K562 (cell line): ENCODE measurements around the gene PHETA2. TPM values are rescaled to one million over a fixed set of nuclear protein-coding genes. Genes with fewer than 3 reads are reported as not detected.

ENCODE experiments used
- GABPB2 ChIP-seq: fragments of 250-450 bp; sonication (Bioruptor Pico); conservative IDR thresholded peaks from 2 replicates; pipeline ENCODE4 v1.5.1; 2021; ENCODE audit warnings: mild to moderate bottlenecking
- HNRNPL ChIP-seq: fragments of 200-400 bp; formaldehyde crosslinking; IDR thresholded peaks from 2 replicates; pipeline ENCODE4 v1.6.1; 2017; ENCODE audit warnings: low read depth, mild to moderate bottlenecking, low read length
- NR4A1 ChIP-seq, 2 experiments: fragments of 250-450 bp in 1 of 2; fragments of 450-650 bp in 1 of 2; sonication (Bioruptor Pico) in 1 of 2; IDR thresholded peaks; 2 replicates each; pipeline versions ENCODE4 v1.4.0 to v1.6.1; 2016 to 2020; ENCODE audit warnings: mild to moderate bottlenecking in 2 of 2, missing compliant biosample characterization in 1 of 2, missing genetic modification characterization in 1 of 2, moderate library complexity in 1 of 2
- SIRT6 ChIP-seq: IDR thresholded peaks from one replicate; pipeline ENCODE4 v1.6.1; 2012; ENCODE audit warnings: low read depth, mild to moderate bottlenecking, control low read depth, inconsistent platforms, low read length, moderate library complexity
- TCF3 ChIP-seq: sonication (generic); formaldehyde crosslinking; IDR thresholded peaks from 2 replicates; pipeline ENCODE4 v1.4.0; 2020; ENCODE audit warnings: mild to moderate bottlenecking, missing genetic modification reagents
- ZNF124 ChIP-seq: sonication (generic); formaldehyde crosslinking; IDR thresholded peaks from 2 replicates; pipeline ENCODE4 v1.8.1; 2022; ENCODE audit warnings: missing genetic modification reagents
- ZNF174 ChIP-seq: fragments of 250-450 bp; sonication (Bioruptor Pico); IDR thresholded peaks from 2 replicates; pipeline ENCODE4 v1.4.0; 2020; ENCODE audit warnings: mild to moderate bottlenecking
- ZNF311 ChIP-seq: fragments of 250-450 bp; sonication (Bioruptor Pico); IDR thresholded peaks from 2 replicates; pipeline ENCODE4 v1.4.0; 2020; ENCODE audit warnings: mild to moderate bottlenecking, moderate library complexity
- ZNF785 ChIP-seq: fragments of 250-450 bp; sonication (Bioruptor Pico); IDR thresholded peaks from 2 replicates; pipeline ENCODE4 v1.4.0; 2020; ENCODE audit warnings: mild to moderate bottlenecking
- polyA plus RNA-seq, 8 experiments: library from polyadenylated mRNA; depleted of rRNA in 4 of 8; stranded (reverse) in 5 of 8; unstranded in 3 of 8; fragments of >200 nt; fragmentation: Nextera tagmentation in 2 of 8; fragmentation: Illumina TruSeq in 1 of 8; extraction: Ambion mirVana in 2 of 8; extraction: Trizol in 1 of 8; gene quantifications; 2 replicates each; pipeline versions ENCODE4 v1.2.1 to v1.2.3, GENCODE V29; 2011 to 2014; ENCODE audit warnings: inconsistent platforms in 1 of 8, missing spikeins in 1 of 8
- total RNA-seq, 7 experiments: library from RNA; depleted of rRNA in 6 of 7; stranded (reverse); fragments of >200 nt in 6 of 7; fragmentation: Illumina TruSeq in 2 of 7; extraction: Trizol in 2 of 7; gene quantifications; 2 replicates each; pipeline versions ENCODE4 v1.2.1 to v1.2.3, GENCODE V29; 2011 to 2021; ENCODE audit warnings: low replicate concordance in 1 of 7
- TF ChIP-seq, protein P1 (sequence below): fragments of 200-600 bp; sonication (generic); IDR thresholded peaks from one replicate; pipeline ENCODE4 v1.6.1; 2012; ENCODE audit warnings: mild to moderate bottlenecking, low read depth, low read length, inconsistent platforms
- TF ChIP-seq, protein P2 (sequence below): fragments of 200-800 bp; sonication (Bioruptor generic); IDR thresholded peaks from 2 replicates; pipeline ENCODE4 v1.6.1; 2017; ENCODE audit warnings: missing genetic modification characterization, missing compliant biosample characterization
- TF ChIP-seq, protein P3 (sequence below): fragments of 250-450 bp; sonication (Bioruptor Pico); IDR thresholded peaks from 2 replicates; pipeline ENCODE4 v1.5.0; 2020; ENCODE audit warnings: mild to moderate bottlenecking, borderline replicate concordance

Gene PHETA2
- total and polyA plus RNA-seq, 9 of the 15 experiments (the other 6 are each of a cell fraction or from before 2014, with no cell fraction given): 0.07 to 0.22 (median 0.08) TPM; not detected in 5

DNA sequence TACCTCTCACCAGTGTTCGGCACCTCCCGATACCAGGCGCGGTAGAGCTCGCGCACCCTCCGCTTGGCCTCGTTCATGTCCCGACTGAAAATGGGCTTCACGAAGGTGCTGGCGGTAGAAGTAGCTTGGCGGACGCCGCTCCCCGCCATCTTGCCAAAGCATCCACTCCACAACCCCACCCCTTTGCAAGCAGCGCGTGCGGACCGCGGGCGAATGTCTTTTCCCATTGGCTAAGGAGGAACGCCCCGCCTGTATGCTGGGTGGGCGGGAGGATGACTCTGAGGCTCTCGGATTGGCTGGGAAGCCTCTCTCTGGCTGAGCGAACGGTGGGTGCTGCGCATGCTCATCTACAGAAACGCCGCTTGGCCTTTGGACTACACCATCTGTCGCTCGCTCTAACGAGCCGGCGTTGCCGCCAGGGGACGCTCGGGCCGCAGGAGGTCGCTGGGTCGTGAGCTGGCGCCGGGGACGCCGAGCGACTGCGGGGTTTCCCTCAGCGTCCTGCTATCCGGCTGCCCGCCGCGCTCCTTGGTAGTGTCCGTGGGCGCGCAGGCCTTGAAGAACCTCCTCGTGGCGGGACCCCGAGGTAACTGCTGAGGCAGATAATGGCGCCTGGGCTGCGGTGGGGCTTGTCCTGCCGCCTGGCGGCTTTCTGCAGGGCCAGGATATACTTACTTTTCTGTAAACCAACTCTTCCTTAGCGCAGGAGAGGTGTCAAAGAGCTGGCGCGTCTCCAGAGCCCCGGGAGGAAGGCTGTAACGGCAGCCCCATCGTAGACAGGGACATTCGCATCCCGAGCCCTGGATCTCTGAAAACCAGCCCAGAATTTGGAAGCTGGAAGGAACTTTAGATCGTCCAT is 16.8 kb downstream of the PHETA2 start, which contains the start of gene NDUFA6 (continued):
- TF ChIP-seq, protein P1, sequence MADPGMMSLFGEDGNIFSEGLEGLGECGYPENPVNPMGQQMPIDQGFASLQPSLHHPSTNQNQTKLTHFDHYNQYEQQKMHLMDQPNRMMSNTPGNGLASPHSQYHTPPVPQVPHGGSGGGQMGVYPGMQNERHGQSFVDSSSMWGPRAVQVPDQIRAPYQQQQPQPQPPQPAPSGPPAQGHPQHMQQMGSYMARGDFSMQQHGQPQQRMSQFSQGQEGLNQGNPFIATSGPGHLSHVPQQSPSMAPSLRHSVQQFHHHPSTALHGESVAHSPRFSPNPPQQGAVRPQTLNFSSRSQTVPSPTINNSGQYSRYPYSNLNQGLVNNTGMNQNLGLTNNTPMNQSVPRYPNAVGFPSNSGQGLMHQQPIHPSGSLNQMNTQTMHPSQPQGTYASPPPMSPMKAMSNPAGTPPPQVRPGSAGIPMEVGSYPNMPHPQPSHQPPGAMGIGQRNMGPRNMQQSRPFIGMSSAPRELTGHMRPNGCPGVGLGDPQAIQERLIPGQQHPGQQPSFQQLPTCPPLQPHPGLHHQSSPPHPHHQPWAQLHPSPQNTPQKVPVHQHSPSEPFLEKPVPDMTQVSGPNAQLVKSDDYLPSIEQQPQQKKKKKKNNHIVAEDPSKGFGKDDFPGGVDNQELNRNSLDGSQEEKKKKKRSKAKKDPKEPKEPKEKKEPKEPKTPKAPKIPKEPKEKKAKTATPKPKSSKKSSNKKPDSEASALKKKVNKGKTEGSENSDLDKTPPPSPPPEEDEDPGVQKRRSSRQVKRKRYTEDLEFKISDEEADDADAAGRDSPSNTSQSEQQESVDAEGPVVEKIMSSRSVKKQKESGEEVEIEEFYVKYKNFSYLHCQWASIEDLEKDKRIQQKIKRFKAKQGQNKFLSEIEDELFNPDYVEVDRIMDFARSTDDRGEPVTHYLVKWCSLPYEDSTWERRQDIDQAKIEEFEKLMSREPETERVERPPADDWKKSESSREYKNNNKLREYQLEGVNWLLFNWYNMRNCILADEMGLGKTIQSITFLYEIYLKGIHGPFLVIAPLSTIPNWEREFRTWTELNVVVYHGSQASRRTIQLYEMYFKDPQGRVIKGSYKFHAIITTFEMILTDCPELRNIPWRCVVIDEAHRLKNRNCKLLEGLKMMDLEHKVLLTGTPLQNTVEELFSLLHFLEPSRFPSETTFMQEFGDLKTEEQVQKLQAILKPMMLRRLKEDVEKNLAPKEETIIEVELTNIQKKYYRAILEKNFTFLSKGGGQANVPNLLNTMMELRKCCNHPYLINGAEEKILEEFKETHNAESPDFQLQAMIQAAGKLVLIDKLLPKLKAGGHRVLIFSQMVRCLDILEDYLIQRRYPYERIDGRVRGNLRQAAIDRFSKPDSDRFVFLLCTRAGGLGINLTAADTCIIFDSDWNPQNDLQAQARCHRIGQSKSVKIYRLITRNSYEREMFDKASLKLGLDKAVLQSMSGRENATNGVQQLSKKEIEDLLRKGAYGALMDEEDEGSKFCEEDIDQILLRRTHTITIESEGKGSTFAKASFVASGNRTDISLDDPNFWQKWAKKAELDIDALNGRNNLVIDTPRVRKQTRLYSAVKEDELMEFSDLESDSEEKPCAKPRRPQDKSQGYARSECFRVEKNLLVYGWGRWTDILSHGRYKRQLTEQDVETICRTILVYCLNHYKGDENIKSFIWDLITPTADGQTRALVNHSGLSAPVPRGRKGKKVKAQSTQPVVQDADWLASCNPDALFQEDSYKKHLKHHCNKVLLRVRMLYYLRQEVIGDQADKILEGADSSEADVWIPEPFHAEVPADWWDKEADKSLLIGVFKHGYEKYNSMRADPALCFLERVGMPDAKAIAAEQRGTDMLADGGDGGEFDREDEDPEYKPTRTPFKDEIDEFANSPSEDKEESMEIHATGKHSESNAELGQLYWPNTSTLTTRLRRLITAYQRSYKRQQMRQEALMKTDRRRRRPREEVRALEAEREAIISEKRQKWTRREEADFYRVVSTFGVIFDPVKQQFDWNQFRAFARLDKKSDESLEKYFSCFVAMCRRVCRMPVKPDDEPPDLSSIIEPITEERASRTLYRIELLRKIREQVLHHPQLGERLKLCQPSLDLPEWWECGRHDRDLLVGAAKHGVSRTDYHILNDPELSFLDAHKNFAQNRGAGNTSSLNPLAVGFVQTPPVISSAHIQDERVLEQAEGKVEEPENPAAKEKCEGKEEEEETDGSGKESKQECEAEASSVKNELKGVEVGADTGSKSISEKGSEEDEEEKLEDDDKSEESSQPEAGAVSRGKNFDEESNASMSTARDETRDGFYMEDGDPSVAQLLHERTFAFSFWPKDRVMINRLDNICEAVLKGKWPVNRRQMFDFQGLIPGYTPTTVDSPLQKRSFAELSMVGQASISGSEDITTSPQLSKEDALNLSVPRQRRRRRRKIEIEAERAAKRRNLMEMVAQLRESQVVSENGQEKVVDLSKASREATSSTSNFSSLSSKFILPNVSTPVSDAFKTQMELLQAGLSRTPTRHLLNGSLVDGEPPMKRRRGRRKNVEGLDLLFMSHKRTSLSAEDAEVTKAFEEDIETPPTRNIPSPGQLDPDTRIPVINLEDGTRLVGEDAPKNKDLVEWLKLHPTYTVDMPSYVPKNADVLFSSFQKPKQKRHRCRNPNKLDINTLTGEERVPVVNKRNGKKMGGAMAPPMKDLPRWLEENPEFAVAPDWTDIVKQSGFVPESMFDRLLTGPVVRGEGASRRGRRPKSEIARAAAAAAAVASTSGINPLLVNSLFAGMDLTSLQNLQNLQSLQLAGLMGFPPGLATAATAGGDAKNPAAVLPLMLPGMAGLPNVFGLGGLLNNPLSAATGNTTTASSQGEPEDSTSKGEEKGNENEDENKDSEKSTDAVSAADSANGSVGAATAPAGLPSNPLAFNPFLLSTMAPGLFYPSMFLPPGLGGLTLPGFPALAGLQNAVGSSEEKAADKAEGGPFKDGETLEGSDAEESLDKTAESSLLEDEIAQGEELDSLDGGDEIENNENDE: no peak
- TF ChIP-seq, protein P2, sequence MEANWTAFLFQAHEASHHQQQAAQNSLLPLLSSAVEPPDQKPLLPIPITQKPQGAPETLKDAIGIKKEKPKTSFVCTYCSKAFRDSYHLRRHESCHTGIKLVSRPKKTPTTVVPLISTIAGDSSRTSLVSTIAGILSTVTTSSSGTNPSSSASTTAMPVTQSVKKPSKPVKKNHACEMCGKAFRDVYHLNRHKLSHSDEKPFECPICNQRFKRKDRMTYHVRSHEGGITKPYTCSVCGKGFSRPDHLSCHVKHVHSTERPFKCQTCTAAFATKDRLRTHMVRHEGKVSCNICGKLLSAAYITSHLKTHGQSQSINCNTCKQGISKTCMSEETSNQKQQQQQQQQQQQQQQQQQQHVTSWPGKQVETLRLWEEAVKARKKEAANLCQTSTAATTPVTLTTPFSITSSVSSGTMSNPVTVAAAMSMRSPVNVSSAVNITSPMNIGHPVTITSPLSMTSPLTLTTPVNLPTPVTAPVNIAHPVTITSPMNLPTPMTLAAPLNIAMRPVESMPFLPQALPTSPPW (CRISPR knock-in tag): peak; percentile 72
- no peak for TF ChIP-seq NR4A1 (CRISPR knock-in tag; IDR thresholded peaks at IDR 0.05)
- TF ChIP-seq NR4A1 (tag; IDR thresholded peaks at IDR 0.05): 0 out of 2 replicates have a peak, but pooled peaks have one; percentile 41
- TF ChIP-seq ZNF311 (CRISPR knock-in tag): no peak
- no peak for TF ChIP-seq SIRT6
- TF ChIP-seq ZNF124 (CRISPR knock-in tag): no peak
- TF ChIP-seq, protein P3, sequence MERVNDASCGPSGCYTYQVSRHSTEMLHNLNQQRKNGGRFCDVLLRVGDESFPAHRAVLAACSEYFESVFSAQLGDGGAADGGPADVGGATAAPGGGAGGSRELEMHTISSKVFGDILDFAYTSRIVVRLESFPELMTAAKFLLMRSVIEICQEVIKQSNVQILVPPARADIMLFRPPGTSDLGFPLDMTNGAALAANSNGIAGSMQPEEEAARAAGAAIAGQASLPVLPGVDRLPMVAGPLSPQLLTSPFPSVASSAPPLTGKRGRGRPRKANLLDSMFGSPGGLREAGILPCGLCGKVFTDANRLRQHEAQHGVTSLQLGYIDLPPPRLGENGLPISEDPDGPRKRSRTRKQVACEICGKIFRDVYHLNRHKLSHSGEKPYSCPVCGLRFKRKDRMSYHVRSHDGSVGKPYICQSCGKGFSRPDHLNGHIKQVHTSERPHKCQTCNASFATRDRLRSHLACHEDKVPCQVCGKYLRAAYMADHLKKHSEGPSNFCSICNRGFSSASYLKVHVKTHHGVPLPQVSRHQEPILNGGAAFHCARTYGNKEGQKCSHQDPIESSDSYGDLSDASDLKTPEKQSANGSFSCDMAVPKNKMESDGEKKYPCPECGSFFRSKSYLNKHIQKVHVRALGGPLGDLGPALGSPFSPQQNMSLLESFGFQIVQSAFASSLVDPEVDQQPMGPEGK: no peak
- peak; percentile 4; the same call in 1 of the 2 replicates for TF ChIP-seq TCF3
- TF ChIP-seq HNRNPL: no peak
- TF ChIP-seq ZNF174: no peak
- no peak for TF ChIP-seq GABPB2 (CRISPR knock-in tag)
- TF ChIP-seq ZNF785 (CRISPR knock-in tag): no peak
